Stimulated activated CD8-positive, alpha-beta memory T cell treated with anti-CD3 and anti-CD28 coated beads, Interleukin-7, amount 100 ng/mL, for 1 hour (primary cell): Measurements from ENCODE around the gene CSF3R.
"Not testable (repeated sequence)": the region's sequence is repeated elsewhere in the genome, so short reads cannot be mapped to it uniquely, and the experiment has no call there.

Experiments
- DNase-seq, 2 donors: peaks; one replicate each; pipeline ENCODE4 v3.0.0-alpha.2; 2020; ENCODE audit warnings: low read depth in 2 of 2

Gene CSF3R

GRCh38 chr1:36481771-36482723, 666 bp downstream of the CSF3R start:
- no peak for DNase-seq

- no peak for DNase-seq
These were observed 1.6 kb downstream of the CSF3R start for GRCh38 chr1:36481091-36481490.

GRCh38 chr1:36480161-36480560, 2.6 kb downstream of the CSF3R start:
- no peak for DNase-seq

- DNase-seq: no peak
These were observed 3.1 kb downstream of the CSF3R start for GRCh38 chr1:36479505-36480051.

GRCh38 chr1:36477615-36478014, 5.1 kb downstream of the CSF3R start:
- DNase-seq: not testable (repeated sequence)

GRCh38 chr1:36476945-36477344, 5.8 kb downstream of the CSF3R start:
- DNase-seq: no peak

GRCh38 chr1:36475910-36476604, 6.7 kb downstream of the CSF3R start:
- no peak for DNase-seq

GRCh38 chr1:36475341-36475740, 7.4 kb downstream of the CSF3R start:
- no peak for DNase-seq

GRCh38 chr1:36472656-36473055, 10.1 kb downstream of the CSF3R start:
- DNase-seq: no peak

GRCh38 chr1:36471830-36472641, 10.7 kb downstream of the CSF3R start:
- no peak for DNase-seq

GRCh38 chr1:36469163-36469562, 13.6 kb downstream of the CSF3R start:
- DNase-seq: no peak

GRCh38 chr1:36467700-36468455, 14.8 kb downstream of the CSF3R start:
- no peak for DNase-seq

GRCh38 chr1:36467027-36467410, 15.7 kb downstream of the CSF3R start:
- DNase-seq: no peak

- no peak for DNase-seq
These were observed 16.2 kb downstream of the CSF3R start for GRCh38 chr1:36466370-36467026.

- DNase-seq: no peak
These were observed 16.9 kb downstream of the CSF3R start for GRCh38 chr1:36465731-36466369.

GRCh38 chr1:36464605-36465393, 17.9 kb downstream of the CSF3R start:
- no peak for DNase-seq

- peak; percentile 84 to 92 for DNase-seq
These were observed 18.7 kb downstream of the CSF3R start, which contains the start of gene MRPS15 for GRCh38 chr1:36463803-36464604. Gene MRPS15 (minus strand): TSS chr1:36464384. CDS start chr1:36464275, 109 bp downstream.

GRCh38 chr1:36463463-36463802, 19.3 kb downstream of the CSF3R start:
- no peak for DNase-seq
